NOMO-1 treated with dmso at 0.1 percent for 144 hours (cell line): ENCODE results near the gene HPSE2.
"Not testable (repeated sequence)": the region's sequence is repeated elsewhere in the genome, so short reads cannot be mapped to it uniquely, and the experiment has no call there.

Experiments used
- DNase-seq: peaks from one replicate; lab custom pipeline; 2025; ENCODE audit not compliant: unreplicated experiment; lab: John Stamatoyannopoulos, UW

Gene HPSE2

DNA sequence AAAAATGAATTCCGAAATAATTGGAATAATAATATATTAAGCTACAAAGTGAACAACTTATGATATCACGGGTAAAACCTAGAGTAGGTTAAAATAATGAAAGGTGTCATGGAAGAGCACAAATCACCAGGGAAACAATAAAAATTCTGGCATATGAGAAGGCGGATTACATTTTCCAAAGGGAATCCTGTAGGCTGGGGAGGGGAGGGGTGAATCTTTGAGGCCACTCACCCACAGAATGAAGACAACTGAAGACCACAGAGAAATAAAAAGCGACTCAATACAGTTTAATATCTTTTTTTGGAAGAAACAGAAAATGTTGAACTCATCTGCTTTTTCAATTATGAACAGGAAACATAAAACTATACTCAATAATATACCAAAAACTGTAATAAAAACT is 659.6 kb downstream of the HPSE2 start:
- no peak for DNase-seq

DNA sequence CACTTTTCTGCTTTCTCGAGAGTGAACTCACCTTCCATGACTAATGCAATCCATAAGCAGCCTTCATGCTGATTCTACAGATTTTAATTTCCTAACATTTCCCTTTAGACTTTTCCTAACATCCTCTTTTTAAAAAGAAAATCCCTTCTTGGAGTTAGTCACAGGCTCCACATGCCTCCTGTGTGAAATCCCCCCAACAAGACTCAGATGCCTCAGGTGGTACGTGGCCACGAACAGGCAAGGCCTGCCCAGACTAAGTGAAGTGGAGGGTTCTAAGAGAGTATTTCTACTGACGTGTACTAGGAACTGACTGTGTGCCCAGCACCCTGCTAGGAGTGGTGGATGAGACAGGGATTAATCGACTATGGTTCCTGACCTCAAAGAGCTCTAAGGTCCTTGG is 663.1 kb downstream of the HPSE2 start:
- DNase-seq = no peak

- DNase-seq = no peak
Measured at GRCh38 chr10:98570834-98571233, 664.8 kb downstream of the HPSE2 start.

DNA sequence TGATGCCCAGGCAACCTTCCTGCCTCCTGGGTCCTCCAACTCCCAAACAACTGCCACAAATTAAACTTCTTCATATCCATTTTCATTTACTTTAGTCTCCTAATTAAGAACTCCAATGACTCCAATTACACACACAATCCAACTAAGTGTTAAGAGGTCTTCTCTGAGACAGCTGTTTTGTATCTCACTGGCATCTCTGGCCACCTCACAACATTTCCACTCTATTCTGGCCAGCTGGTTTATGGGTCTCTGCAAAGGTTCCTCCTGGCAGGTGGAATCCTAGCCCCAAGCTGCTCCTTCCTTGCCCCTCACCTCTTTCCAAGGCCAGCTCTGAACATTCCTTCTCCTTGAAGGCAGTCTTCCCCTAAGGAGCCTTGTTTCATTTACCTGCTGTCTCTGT is 665.8 kb downstream of the HPSE2 start:
- DNase-seq = no peak

DNA sequence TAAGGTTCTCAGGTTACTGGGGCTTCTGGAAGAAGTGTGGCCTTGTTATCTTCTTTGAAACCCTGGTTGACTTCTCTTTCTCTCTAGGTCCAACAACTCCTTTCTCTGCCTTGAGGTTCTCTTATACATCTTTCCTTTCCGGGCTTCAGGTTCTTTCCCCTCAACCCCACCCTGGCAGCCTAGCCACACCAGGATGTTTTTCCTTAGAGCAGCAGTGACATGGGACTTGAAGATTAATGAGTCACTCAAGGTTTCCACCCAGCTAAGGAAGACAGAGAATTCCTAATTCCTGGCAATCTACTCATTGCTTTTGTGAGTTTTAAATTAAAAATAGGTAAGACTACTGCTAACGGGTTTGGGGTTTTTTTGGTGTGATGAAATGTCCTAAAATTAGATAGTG is 667.1 kb downstream of the HPSE2 start:
- no peak for DNase-seq

GRCh38 chr10:98567391-98568133 is 668.1 kb downstream of the HPSE2 start:
- DNase-seq = no peak

- DNase-seq = no peak
Measured at GRCh38 chr10:98563811-98564210, 671.8 kb downstream of the HPSE2 start.

DNA sequence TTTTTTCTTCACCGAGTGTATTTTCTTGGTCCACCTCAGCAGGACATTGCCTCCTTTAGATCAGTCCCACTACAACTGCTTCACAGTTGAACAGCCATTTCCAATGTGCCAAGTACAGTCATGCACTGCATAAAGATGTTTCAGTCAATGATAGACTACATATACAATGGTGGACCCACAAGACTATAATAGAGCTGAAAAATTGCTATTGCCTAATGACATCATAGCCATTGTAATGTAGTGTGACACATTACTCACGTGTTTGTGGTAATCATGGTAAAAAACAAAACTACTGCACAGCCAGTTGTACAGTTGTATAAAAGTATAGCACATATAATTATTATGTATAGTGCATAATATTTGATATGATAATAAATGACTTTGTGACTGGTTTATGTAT is 675.1 kb downstream of the HPSE2 start:
- no peak for DNase-seq

GRCh38 chr10:98556061-98556460 is 679.6 kb downstream of the HPSE2 start:
- DNase-seq = no peak

GRCh38 chr10:98555021-98555619 is 680.5 kb downstream of the HPSE2 start:
- DNase-seq = no peak

DNA sequence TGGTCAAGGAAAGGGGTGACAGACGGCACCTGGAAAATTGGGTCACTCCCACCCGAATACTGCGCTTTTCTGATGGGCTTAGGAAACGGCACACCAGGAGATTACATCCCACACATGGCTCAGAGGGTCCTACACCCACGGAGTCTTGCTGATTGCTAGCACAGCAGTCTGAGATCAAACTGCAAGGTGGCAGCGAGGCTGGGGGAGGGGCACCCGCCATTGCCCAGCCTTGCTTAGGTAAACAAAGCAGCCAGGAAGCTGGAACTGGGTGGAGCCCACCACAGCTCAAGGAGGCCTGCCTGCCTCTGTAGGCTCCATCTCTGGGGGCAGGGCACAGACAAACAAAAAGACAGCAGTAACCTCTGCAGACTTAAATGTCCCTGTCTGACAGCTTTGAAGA is 694.1 kb downstream of the HPSE2 start:
- DNase-seq = not testable (repeated sequence)

GRCh38 chr10:98539578-98539977 is 696.1 kb downstream of the HPSE2 start:
- DNase-seq = no peak

DNA sequence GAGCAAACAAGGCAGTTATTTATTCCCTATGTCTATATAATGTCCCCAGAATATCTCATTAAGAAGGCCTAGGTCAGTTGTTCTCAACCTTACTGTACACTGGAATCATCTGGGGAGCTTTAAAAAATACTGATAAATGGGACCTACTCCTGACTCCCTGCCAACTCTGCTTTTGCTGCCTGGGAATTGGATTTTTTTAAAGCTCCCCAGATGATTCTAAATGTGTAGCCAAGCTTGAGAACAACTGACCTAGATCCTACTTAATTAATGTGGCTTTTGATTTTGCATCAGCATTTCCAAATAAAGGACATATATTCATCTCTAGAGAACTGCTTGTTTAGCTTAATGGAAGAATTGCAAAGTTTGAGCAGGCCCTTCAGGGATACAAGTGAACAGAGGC is 697.2 kb downstream of the HPSE2 start:
- DNase-seq = no peak

DNA sequence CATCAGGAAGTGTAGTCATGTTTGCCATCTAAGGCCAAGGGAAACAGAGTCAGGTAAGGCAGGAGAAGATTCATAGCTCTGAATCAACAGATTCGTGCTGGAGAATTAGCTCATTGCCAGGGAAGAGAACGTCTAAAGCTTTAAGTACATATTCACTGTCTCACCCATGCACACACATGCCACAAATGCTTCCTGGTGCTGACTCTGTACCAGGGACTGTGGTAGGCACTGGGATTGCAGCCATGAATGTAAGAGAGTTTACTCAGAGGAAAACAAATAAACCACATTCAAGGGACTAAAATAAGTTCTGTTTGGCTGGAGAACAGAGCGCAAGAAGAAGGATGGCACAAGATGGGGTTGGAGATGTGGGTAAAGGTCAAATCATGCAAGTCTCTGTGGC is 699.1 kb downstream of the HPSE2 start:
- no peak for DNase-seq

DNA sequence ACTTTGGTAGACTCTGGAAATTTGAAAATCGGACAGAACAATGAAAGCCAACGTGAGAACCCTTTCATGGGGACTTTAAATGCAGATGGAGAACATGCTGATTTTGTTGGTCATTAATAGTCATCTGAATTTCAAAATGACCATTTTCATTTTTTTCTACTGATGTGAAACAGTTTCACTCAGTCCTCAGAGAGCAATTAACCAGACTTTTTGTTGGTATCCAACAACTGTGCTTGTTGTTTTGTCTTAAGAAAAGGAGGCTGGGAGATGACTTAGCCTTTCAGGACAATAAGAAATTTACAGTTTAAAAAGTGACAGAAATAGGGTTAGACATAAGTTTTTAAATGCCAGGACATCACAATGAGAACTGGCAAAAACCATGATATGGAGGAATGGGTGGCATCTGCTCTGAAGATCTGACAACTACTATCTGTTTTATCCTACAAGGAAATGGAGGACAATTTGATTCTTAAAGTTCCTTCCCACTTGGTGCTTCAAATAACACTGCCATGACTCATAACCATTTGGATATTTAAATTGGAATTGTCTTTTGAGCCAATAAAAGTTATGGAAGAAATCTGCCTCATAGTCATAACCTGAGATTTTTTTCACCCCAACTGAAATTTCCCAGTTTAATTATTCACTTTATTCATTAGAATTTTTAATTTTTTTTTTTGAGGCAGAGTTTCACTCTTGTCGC is 701.8 kb downstream of the HPSE2 start:
- DNase-seq = no peak

DNA sequence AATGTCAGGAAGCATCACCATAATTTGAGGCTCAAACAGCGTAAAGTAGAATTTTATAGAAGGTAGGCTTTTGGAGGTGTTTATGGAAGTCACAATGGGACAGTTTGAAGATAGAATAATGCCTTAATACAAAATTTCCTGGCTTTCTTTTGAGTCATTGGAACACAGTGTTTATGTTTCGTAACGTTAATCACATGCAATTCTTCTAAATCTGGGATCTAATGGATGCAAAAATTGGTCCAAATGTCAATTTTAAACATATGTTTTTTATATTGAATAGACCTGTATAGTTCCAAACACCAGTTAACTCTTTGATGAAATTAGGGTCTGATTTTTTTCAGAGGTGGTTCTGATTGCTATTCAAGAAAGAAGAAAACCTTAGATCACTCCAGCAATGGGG is 702.4 kb downstream of the HPSE2 start:
- no peak for DNase-seq

- DNase-seq = no peak
Measured at GRCh38 chr10:98528805-98529183, 706.9 kb downstream of the HPSE2 start.

GRCh38 chr10:98528166-98528804 is 707.4 kb downstream of the HPSE2 start:
- no peak for DNase-seq

DNA sequence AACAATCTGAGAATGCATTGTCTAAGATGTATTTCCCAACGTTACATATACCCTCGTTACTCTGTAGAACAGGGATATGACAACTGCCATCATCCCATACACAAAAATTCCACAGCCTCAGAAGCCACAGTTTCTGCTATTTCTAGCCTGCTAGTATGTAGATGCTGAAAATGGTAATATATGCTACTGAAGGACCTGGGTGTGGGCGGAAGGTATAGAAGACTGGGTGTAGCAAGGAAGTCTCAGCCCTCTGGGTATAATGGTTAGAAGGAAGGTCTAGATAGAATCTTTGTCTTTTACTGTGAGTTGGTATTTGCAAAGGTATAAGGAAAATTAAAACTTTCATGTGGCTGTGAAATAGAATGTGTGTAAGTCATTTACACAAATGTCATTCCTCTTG is 709.7 kb downstream of the HPSE2 start:
- DNase-seq = no peak

DNA sequence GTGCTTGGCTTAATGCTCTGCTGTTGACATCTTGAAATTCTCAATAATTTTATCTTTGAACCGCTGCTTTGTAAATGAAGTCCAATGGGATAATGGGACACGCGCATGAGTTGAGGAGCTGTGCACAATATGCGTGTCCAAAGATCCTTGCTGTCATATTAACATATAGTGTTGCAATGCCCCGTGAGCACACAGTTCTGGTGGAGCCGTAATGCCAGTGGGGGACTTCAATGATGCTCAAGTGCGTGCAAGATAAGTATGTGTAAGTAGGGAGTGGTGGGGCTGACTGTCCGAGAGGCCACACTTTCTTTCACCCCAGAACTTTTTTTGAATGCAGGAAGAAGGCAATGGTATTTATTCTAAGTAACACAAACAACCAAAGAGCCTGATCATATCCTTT is 711.5 kb downstream of the HPSE2 start:
- DNase-seq = no peak

GRCh38 chr10:98519841-98520240 is 715.8 kb downstream of the HPSE2 start:
- no peak for DNase-seq

GRCh38 chr10:98517672-98518071 is 718.0 kb downstream of the HPSE2 start:
- DNase-seq = no peak
